PC-3 (cell line): ENCODE measurements around the gene NPR2. TPM values are rescaled to one million over a fixed set of nuclear protein-coding genes. Genes with fewer than 3 reads are reported as not detected.

Source experiments
- ATAC-seq: fragments of 200-7000 bp; cut with Tn5 transposase; 2 replicates; pipeline ENCODE4 v1.9.1; 2020; ENCODE audit warnings: mild to moderate bottlenecking, moderate library complexity
- BruUV-seq: library from RNA; stranded (reverse); fragments of 400-500 nt; replicated peaks from 2 replicates; lab custom pipeline; 2021; lab: Mats Ljungman, UMichigan
- CTCF ChIA-PET: fragments of 300-600 bp; sonication (Branson Sonifier 250); formaldehyde crosslinking; loops from one replicate; lab custom pipeline; 2022; ENCODE audit warnings: antibody characterized with exemption; lab: Charles Lee
- POLR2A ChIA-PET: fragments of 300-600 bp; sonication (Branson Sonifier 250); formaldehyde crosslinking; loops from one replicate; lab custom pipeline; 2022; ENCODE audit warnings: antibody characterized with exemption; ENCODE audit not compliant: unreplicated experiment; lab: Charles Lee
- DNase-seq: peaks from one replicate; pipeline ENCODE4 v3.0.0-alpha.2; 2015
- H2AFZ ChIP-seq: fragments of 300-600 bp; sonication (generic); 2 replicates; pipeline ENCODE4 v1.6.0; 2016; ENCODE audit warnings: antibody characterized with exemption, low read length
- H3F3A ChIP-seq: fragments of 300-600 bp; sonication (generic); one replicate; pipeline ENCODE4 v1.6.0; 2017; ENCODE audit warnings: antibody characterized with exemption, low read length, control low read depth, mild to moderate bottlenecking; ENCODE audit not compliant: unreplicated experiment
- H3K27ac ChIP-seq: fragments of 300-600 bp; sonication (generic); 2 replicates; pipeline ENCODE4 v1.5.1; 2016; ENCODE audit warnings: mild to moderate bottlenecking, low read length
- H3K27me3 ChIP-seq: fragments of 300-600 bp; sonication (generic); 2 replicates; pipeline ENCODE4 v1.6.1; 2016; ENCODE audit warnings: low read length, mixed read lengths
- H3K36me3 ChIP-seq: fragments of 300-600 bp; sonication (generic); 2 replicates; pipeline ENCODE4 v1.6.1; 2016; ENCODE audit warnings: low read depth, mixed run types, low read length, mixed read lengths
- H3K4me1 ChIP-seq: fragments of 300-600 bp; sonication (generic); 2 replicates; pipeline ENCODE4 v1.5.1; 2016; ENCODE audit warnings: low read length; ENCODE audit not compliant: insufficient read depth
- H3K4me2 ChIP-seq: fragments of 300-600 bp; sonication (generic); 2 replicates; pipeline ENCODE4 v1.6.0; 2016; ENCODE audit warnings: low read length
- H3K4me3 ChIP-seq: fragments of 300-600 bp; sonication (generic); 2 replicates; pipeline ENCODE4 v1.5.1; 2016; ENCODE audit warnings: mild to moderate bottlenecking, low read length, mixed read lengths
- H3K79me2 ChIP-seq: fragments of 300-600 bp; sonication (generic); 2 replicates; pipeline ENCODE4 v1.6.1; 2017; ENCODE audit warnings: low read length, mixed read lengths
- H3K9ac ChIP-seq: fragments of 300-600 bp; sonication (generic); 2 replicates; pipeline ENCODE4 v1.6.0; 2016; ENCODE audit warnings: mild to moderate bottlenecking, low read length
- H3K9me2 ChIP-seq: fragments of 300-600 bp; sonication (generic); replicated peaks from 2 replicates; pipeline ENCODE4 v1.6.1; 2016; ENCODE audit warnings: mixed run types, low read length, mixed read lengths
- H3K9me3 ChIP-seq: fragments of 300-600 bp; sonication (generic); 2 replicates; pipeline ENCODE4 v1.6.1; 2016; ENCODE audit warnings: low read length, mixed read lengths
- H4K20me1 ChIP-seq: fragments of 300-600 bp; sonication (generic); 2 replicates; pipeline ENCODE4 v1.6.1; 2016; ENCODE audit warnings: low read length, mixed read lengths
- EZH2 ChIP-seq: fragments of 300-600 bp; sonication (generic); IDR thresholded peaks from one replicate; pipeline ENCODE4 v1.6.1; 2017; ENCODE audit warnings: antibody characterized with exemption, mild to moderate bottlenecking, low read length; ENCODE audit not compliant: unreplicated experiment
- EZH2phosphoT487 ChIP-seq: fragments of 300-600 bp; sonication (generic); IDR thresholded peaks from 2 replicates; pipeline ENCODE4 v1.6.1; 2018; ENCODE audit warnings: mild to moderate bottlenecking, antibody characterized with exemption, low read length, borderline replicate concordance
- intact Hi-C: fragments of 100-400 bp; cut with micrococcal nuclease; formaldehyde crosslinking; loops from 2 replicates; pipeline ENCODE4 v1.9.0; 2023
- total RNA-seq: library from RNA; depleted of rRNA; stranded (reverse); fragments of >200 nt; gene quantifications from 2 replicates; pipeline ENCODE4 v1.2.3, GENCODE V29; 2014
- TF ChIP-seq, protein P1 (sequence below): fragments of 300-600 bp; sonication (generic); conservative IDR thresholded peaks from 2 replicates; pipeline ENCODE4 v1.5.1; 2017; ENCODE audit warnings: antibody characterized with exemption, low read depth, mild to moderate bottlenecking, low read length

NPR2 gene
- total RNA-seq, 1 experiment from 2014 or later, result 1.5 TPM

DNA sequence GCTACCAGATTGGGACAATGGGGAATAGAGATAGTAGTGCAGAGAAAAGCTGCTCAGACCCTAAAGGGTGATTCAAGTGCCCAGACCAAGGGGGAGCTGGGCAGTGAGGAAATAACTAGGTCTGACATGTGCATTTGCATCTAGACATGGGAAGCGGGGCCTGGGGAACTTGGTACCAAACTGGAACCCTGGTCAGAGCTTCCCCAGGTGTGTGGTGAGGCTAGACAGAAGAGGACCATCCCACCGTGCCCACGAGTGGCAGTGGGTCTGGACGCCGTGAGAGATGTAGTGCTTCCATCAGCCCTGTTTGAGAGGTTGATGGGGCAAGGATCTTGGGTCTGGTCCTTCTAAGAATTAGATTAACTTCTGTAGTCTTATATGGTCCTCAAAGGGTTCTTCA lies 45.2 kb downstream of the NPR2 start:
- no peak for DNase-seq
- Histone ChIP-seq H3K27ac (no peak overlapping the region), H3K9ac (no peak overlapping the region), H3K27me3 (no peaks in the 10 kb centered on the region), H3K9me2 (no peaks in the 10 kb centered on the region), H3K36me3 (no peaks in the 10 kb centered on the region), H3K4me1 (peaks cover 32% of the 10 kb centered on the region), H2AFZ (no peak overlapping the region), H3K4me2 (no peak overlapping the region), H3F3A (no peaks in the 10 kb centered on the region), H3K9me3 (no peaks in the 10 kb centered on the region), H3K4me3 (no peak overlapping the region), H4K20me1 (no peaks in the 10 kb centered on the region), H3K79me2 (no peaks in the 10 kb centered on the region)
- no TSS peak for BruUV-seq
- ATAC-seq, result no peak
- no peak for TF ChIP-seq EZH2
- TF ChIP-seq EZH2phosphoT487, result no peak
- TF ChIP-seq, protein P1, sequence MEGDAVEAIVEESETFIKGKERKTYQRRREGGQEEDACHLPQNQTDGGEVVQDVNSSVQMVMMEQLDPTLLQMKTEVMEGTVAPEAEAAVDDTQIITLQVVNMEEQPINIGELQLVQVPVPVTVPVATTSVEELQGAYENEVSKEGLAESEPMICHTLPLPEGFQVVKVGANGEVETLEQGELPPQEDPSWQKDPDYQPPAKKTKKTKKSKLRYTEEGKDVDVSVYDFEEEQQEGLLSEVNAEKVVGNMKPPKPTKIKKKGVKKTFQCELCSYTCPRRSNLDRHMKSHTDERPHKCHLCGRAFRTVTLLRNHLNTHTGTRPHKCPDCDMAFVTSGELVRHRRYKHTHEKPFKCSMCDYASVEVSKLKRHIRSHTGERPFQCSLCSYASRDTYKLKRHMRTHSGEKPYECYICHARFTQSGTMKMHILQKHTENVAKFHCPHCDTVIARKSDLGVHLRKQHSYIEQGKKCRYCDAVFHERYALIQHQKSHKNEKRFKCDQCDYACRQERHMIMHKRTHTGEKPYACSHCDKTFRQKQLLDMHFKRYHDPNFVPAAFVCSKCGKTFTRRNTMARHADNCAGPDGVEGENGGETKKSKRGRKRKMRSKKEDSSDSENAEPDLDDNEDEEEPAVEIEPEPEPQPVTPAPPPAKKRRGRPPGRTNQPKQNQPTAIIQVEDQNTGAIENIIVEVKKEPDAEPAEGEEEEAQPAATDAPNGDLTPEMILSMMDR, result no peak
- intact Hi-C loops, result no loop called here
- CTCF ChIA-PET, result no interaction called here
- POLR2A ChIA-PET, result no interaction called here

DNA sequence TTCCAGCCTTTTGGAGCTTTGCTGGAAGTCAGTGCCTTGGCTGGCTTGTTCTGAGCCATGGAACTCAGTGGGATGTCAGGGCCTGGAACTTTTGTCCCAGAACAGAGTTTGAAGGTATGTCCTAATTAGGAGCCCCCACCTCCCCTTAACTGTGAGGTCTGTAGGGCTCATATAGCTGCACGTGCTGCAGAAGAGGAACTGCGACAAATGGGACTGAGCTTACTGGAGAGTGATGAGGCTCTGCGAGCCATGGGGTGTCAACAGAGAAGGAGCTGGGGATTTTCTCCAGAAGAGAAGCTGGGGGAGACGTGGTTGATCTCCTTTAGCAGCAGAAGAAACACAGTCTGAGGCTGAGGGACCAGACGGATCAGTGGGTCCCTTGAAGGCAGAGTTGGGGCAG lies 48.5 kb downstream of the NPR2 start:
- Histone ChIP-seq H3F3A (no peaks in the 10 kb centered on the region), H3K36me3 (no peaks in the 10 kb centered on the region), H3K27ac (no peak overlapping the region), H3K27me3 (no peaks in the 10 kb centered on the region), H4K20me1 (no peaks in the 10 kb centered on the region), H3K9ac (no peak overlapping the region), H3K9me3 (no peaks in the 10 kb centered on the region), H3K4me2 (no peak overlapping the region), H3K79me2 (no peaks in the 10 kb centered on the region), H3K4me3 (no peak overlapping the region), H3K4me1 (peaks cover 13% of the 10 kb centered on the region), H2AFZ (no peak overlapping the region), H3K9me2 (no peaks in the 10 kb centered on the region)
- no peak for ATAC-seq
- POLR2A ChIA-PET, result no interaction called here
- BruUV-seq, result no TSS peak
- no peak for DNase-seq
- TF ChIP-seq, protein P1, result no peak
- intact Hi-C loops, result no loop called here
- CTCF ChIA-PET, result no interaction called here

DNA sequence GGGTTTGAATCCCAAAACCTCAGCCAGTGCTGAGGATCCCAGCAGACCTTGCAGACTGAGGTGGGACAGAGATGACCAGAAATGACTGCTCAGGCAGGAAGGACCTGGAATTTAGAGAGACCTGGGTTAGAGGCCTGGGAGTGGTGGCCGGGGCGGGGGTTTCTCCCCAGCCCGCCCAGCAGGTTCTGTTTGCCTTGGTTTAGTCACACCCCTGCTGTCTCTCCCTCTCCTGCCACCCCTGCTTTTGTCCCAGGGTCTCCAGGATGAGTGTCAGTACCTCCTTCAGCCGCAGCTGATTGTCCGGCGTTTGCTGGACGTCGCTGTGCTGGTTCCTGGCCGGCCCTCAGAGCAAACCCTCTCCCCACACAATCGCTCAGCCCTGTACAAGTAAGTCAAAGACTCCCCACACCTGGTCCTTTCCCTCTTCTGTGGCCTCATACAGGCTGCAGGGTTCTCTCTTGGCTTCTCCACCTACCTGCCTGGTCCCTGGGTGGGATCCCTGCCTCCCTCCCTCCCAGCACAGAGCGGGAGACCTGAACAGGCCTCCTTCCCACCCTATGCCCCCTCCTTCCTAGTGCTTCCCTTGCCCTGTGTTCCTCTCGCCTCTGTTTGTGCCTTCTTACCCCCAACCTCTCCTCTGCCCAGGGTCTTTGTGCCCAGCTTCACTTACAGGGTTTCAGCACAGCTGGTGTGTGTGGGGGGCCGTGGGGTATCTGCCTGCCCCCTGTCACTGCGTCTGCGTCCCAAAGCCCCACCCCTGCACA lies 49.7 kb downstream of the NPR2 start:
- no peaks in the 10 kb centered on the region for H3K79me2 ChIP-seq
- BruUV-seq, result no TSS peak
- no peaks in the 10 kb centered on the region for H4K20me1 ChIP-seq
- H3K4me2 ChIP-seq, result no peak overlapping the region
- no peaks in the 10 kb centered on the region for H3F3A ChIP-seq
- H3K4me1 ChIP-seq, result peaks cover 19% of the 10 kb centered on the region
- TF ChIP-seq, protein P1, result no peak
- no peak for TF ChIP-seq EZH2
- no peak for TF ChIP-seq EZH2phosphoT487
- ATAC-seq (no peak), DNase-seq (no peak)
- H3K27me3 ChIP-seq, result no peaks in the 10 kb centered on the region
- H3K27ac ChIP-seq, result no peak overlapping the region
- H3K4me3 ChIP-seq, result no peak overlapping the region
- no peaks in the 10 kb centered on the region for H3K9me3 ChIP-seq
- ChIA-PET CTCF (interaction anchor here (0.6 kb wide), 1 partner anchor 17 kb away, joined by 3 read pairs; no protein-coding TSS in a partner anchor), POLR2A (no interaction called here)
- no peaks in the 10 kb centered on the region for H3K9me2 ChIP-seq
- H3K36me3 ChIP-seq, result no peaks in the 10 kb centered on the region
- intact Hi-C loops, result no loop called here
- H2AFZ ChIP-seq, result no peak overlapping the region
- no peak overlapping the region for H3K9ac ChIP-seq
